C4-2B (cell line): ENCODE results near the gene SCN9A.

Source experiments
- H3K27ac ChIP-seq: fragments of 450-650 bp; 2 replicates; pipeline ENCODE4 v1.5.1; 2017
- CTCF ChIP-seq: fragments of 450-650 bp; conservative IDR thresholded peaks from 2 replicates; pipeline ENCODE4 v1.5.1; 2017; ENCODE audit warnings: mild to moderate bottlenecking
- ZFX ChIP-seq: fragments of 450-650 bp; IDR thresholded peaks from 2 replicates; pipeline ENCODE4 v1.6.1; 2017

SCN9A gene

GRCh38 chr2:166376488-166376828 is 714 bp upstream of the SCN9A start:
- TF ChIP-seq ZFX (no peak), CTCF (no peak)
- H3K27ac ChIP-seq = no peak overlapping the region

GRCh38 chr2:166375195-166375735 is 479 bp downstream of the SCN9A start:
- H3K27ac ChIP-seq = no peak overlapping the region

GRCh38 chr2:166373951-166374350 is 1.8 kb downstream of the SCN9A start:
- H3K27ac ChIP-seq = no peak overlapping the region

More at GRCh38 chr2:166375195-166375735, 479 bp downstream of the SCN9A start:
- TF ChIP-seq ZFX (no peak), CTCF (no peak)

GRCh38 chr2:166373539-166373938 is 2.2 kb downstream of the SCN9A start:
- TF ChIP-seq ZFX = no peak
- no peak for TF ChIP-seq CTCF
- no peak overlapping the region for H3K27ac ChIP-seq

More at GRCh38 chr2:166373951-166374350, 1.8 kb downstream of the SCN9A start:
- TF ChIP-seq ZFX (no peak), CTCF (no peak)

- TF ChIP-seq CTCF = no peak
- TF ChIP-seq ZFX = no peak
- H3K27ac ChIP-seq = no peak overlapping the region
These were observed 2.6 kb downstream of the SCN9A start for GRCh38 chr2:166373105-166373504.

- no peak overlapping the region for H3K27ac ChIP-seq
- TF ChIP-seq CTCF (no peak), ZFX (no peak)
These were observed 3.7 kb downstream of the SCN9A start for GRCh38 chr2:166372046-166372445.

- no peak overlapping the region for H3K27ac ChIP-seq
- no peak for TF ChIP-seq CTCF
- no peak for TF ChIP-seq ZFX
These were observed 9.8 kb downstream of the SCN9A start for GRCh38 chr2:166365803-166366420.
